NB4 (cell line): ENCODE results near the gene ZNF26.

Source experiments
- CTCF ChIP-seq: IDR thresholded peaks from one replicate; pipeline ENCODE4 v1.5.1; 2012; ENCODE audit warnings: low read depth, low read length
- POLR2A ChIP-seq: IDR thresholded peaks from 2 replicates; pipeline ENCODE4 v1.6.1; 2011; ENCODE audit warnings: mild to moderate bottlenecking; ENCODE audit not compliant: insufficient read length; ENCODE audit errors: extremely low read depth

GRCh38 chr12:132966676-132967415 lies 19.3 kb upstream of the ZNF26 start:
- TF ChIP-seq POLR2A, result no peak
- TF ChIP-seq CTCF, result no peak
